ENCODE measurements around the gene CC2D2B.
A peak's percentile ranks its signal among the peaks of the same experiment; 100 is the strongest.

CC2D2B gene

DNA sequence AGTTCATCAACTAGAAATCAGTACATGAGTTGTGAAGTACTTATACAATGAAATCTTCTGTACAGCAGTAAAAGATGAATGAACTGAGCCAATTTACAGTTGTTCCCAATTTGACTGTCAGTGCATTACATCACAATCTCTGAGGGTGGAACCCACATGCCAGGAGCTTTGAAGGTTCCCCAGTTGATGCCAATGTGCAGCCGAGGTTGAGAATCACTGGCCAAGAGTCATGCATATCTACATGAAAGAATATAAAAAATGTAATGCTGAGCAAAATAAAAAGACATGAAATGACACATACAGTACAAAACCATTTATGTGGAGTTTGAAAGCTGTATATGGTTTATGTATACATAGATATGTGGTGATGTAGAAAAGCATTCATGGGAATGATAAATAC, 113.6 kb downstream of the CC2D2B start:
- H3K27ac ChIP-seq (ENCODE audit: low read length), result no peak overlapping the region
- no peak overlapping the region for H3K4me3 ChIP-seq (ENCODE audit: low read length)
- H3K36me3 ChIP-seq (ENCODE audit: control insufficient read depth, insufficient read depth, low read length), result no peaks in the 10 kb centered on the region
- WGBS (ENCODE audit: insufficient coverage, insufficient read length), result no CpG with 5 or more reads among the region's 1 CpG
- no peak for DNase-seq (ENCODE audit: low read depth, low spot score)
- H3K4me1 ChIP-seq (ENCODE audit: control insufficient read depth, insufficient read depth, low read length), result no peaks in the 10 kb centered on the region
- no peaks in the 10 kb centered on the region for H3K27me3 ChIP-seq (ENCODE audit: control insufficient read depth, insufficient read depth, low read length)
- H3K9me3 ChIP-seq (ENCODE audit: control insufficient read depth, insufficient read depth, low read length), result no peaks in the 10 kb centered on the region

DNA sequence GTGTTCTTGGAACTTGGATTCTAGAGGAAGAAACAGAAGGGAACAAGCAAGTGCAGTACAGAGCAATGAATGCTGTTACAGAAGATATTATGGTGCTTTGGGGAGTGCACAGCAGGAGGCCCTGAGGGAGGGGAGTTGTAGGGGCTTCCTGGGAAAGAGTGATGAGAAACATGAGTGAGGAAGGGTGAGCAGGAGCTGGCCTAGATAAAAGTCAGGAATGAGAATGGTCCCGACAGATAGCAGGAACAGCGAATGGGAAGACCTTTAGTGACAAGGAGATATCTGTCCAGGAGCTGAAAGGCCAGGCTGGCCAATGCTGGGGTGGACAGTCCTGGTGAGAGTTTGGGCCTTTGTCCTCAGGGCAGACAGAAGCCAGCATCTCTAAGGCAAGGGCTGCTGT, 115.0 kb downstream of the CC2D2B start:
- WGBS (ENCODE audit: insufficient coverage, insufficient read length), result no CpG with 5 or more reads among the region's 2 CpGs

DNA sequence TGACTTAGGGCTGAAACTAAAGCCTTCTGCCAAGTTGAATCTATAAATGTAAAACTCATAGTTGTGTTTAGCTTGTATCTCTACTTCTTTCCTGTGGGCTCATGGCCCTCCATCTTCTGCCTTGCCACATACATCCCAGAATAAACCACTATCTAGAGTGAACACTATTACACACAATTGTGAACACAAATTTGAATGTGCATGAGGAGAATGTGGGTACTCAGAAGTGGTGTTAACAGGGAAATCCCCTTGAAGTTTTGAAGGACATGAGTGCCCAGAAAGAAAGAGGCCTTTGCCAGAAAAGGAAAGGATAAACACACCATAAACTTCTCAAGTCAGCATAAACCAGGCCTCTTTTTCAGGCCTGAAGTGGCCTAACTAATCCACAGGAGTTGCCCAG, 115.4 kb downstream of the CC2D2B start:
- no peak overlapping the region for H3K4me3 ChIP-seq (ENCODE audit: low read length)
- H3K36me3 ChIP-seq (ENCODE audit: control insufficient read depth, insufficient read depth, low read length), result no peaks in the 10 kb centered on the region
- no peaks in the 10 kb centered on the region for H3K9me3 ChIP-seq (ENCODE audit: control insufficient read depth, insufficient read depth, low read length)
- no peaks in the 10 kb centered on the region for H3K27me3 ChIP-seq (ENCODE audit: control insufficient read depth, insufficient read depth, low read length)
- DNase-seq (ENCODE audit: low read depth, low spot score), result no peak
- H3K27ac ChIP-seq (ENCODE audit: low read length), result no peak overlapping the region
- no peaks in the 10 kb centered on the region for H3K4me1 ChIP-seq (ENCODE audit: control insufficient read depth, insufficient read depth, low read length)

More for the DNA sequence above, 115.0 kb downstream of the CC2D2B start:
- DNase-seq (ENCODE audit: low read depth, low spot score), result no peak
- H3K27ac ChIP-seq (ENCODE audit: low read length), result no peak overlapping the region
- no peaks in the 10 kb centered on the region for H3K9me3 ChIP-seq (ENCODE audit: control insufficient read depth, insufficient read depth, low read length)
- no peaks in the 10 kb centered on the region for H3K36me3 ChIP-seq (ENCODE audit: control insufficient read depth, insufficient read depth, low read length)
- H3K27me3 ChIP-seq (ENCODE audit: control insufficient read depth, insufficient read depth, low read length), result no peaks in the 10 kb centered on the region
- no peaks in the 10 kb centered on the region for H3K4me1 ChIP-seq (ENCODE audit: control insufficient read depth, insufficient read depth, low read length)
- no peak overlapping the region for H3K4me3 ChIP-seq (ENCODE audit: low read length)

DNA sequence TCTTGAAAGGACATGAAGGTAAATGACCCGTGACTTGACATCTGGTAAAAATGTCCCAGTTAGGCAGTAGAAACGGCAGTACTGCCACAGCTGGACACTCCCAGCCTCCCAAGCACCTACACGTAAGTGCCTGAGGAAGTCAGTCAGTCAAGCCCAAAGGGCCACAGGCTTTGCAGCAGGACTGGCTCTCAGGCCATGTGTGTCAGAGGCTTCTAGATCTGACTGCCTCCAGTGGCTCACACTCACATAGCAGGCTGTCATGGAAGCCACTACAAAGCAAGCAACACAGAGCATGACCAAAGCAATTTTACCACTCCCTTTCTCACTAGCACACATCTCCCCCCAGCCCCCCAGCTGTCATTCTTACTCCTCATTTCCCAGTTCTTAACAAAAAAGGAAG, 117.8 kb downstream of the CC2D2B start:
- DNase-seq (ENCODE audit: low read depth, low spot score), result no peak

GRCh38 chr10:96034625-96035024, 126.8 kb downstream of the CC2D2B start:
- no peak overlapping the region for H3K4me3 ChIP-seq (ENCODE audit: low read length)
- WGBS (ENCODE audit: insufficient coverage, insufficient read length), result no CpG with 5 or more reads among the region's 1 CpG
- H3K27ac ChIP-seq (ENCODE audit: low read length), result no peak overlapping the region
- H3K36me3 ChIP-seq (ENCODE audit: control insufficient read depth, insufficient read depth, low read length), result no peaks in the 10 kb centered on the region
- no peaks in the 10 kb centered on the region for H3K9me3 ChIP-seq (ENCODE audit: control insufficient read depth, insufficient read depth, low read length)
- no peaks in the 10 kb centered on the region for H3K27me3 ChIP-seq (ENCODE audit: control insufficient read depth, insufficient read depth, low read length)
- no peaks in the 10 kb centered on the region for H3K4me1 ChIP-seq (ENCODE audit: control insufficient read depth, insufficient read depth, low read length)
- DNase-seq (ENCODE audit: low read depth, low spot score), result no peak

More for the DNA sequence above, 117.8 kb downstream of the CC2D2B start:
- Histone ChIP-seq H3K27ac (ENCODE audit: low read length) (no peak overlapping the region), H3K27me3 (ENCODE audit: control insufficient read depth, insufficient read depth, low read length) (no peaks in the 10 kb centered on the region), H3K4me1 (ENCODE audit: control insufficient read depth, insufficient read depth, low read length) (no peaks in the 10 kb centered on the region), H3K36me3 (ENCODE audit: control insufficient read depth, insufficient read depth, low read length) (no peaks in the 10 kb centered on the region), H3K4me3 (ENCODE audit: low read length) (no peak overlapping the region), H3K9me3 (ENCODE audit: control insufficient read depth, insufficient read depth, low read length) (no peaks in the 10 kb centered on the region)
- no CpG with 5 or more reads among the region's 3 CpGs for WGBS (ENCODE audit: insufficient coverage, insufficient read length)

GRCh38 chr10:96038476-96039387, 131.0 kb downstream of the CC2D2B start:
- Histone ChIP-seq H3K27me3 (ENCODE audit: control insufficient read depth, insufficient read depth, low read length) (no peaks in the 10 kb centered on the region; the same call in none of the 2 replicates), H3K27ac (ENCODE audit: low read length) (no peak overlapping the region), H3K4me1 (ENCODE audit: control insufficient read depth, insufficient read depth, low read length) (no peaks in the 10 kb centered on the region), H3K36me3 (ENCODE audit: control insufficient read depth, insufficient read depth, low read length) (no peaks in the 10 kb centered on the region), H3K9me3 (ENCODE audit: control insufficient read depth, insufficient read depth, low read length) (no peaks in the 10 kb centered on the region), H3K4me3 (ENCODE audit: low read length) (no peak overlapping the region)
- WGBS (ENCODE audit: insufficient coverage, insufficient read length), result no CpG with 5 or more reads among the region's 4 CpGs
- no peak for DNase-seq (ENCODE audit: low read depth, low spot score)

DNA sequence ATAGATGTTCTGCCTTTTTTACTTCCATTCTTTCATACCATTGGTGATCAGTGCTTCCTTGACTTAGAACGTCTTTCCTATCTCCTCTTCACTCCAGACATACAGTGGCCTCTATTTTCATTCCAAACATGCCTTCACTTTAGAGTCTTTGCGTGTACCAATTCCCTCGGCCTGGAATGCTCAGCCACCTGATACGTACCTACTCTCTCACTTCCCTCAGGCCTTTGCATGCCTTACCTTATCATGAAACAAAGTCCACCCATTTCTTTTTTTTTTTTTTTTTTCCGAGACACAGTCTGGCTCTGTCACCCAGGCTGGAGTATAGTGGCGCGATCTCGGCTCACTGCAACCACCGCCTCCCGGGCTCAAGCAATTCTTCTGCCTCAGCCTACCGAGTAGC, 133.4 kb downstream of the CC2D2B start:
- Histone ChIP-seq H3K4me1 (ENCODE audit: control insufficient read depth, insufficient read depth, low read length) (no peaks in the 10 kb centered on the region; the same call in 1 of the 2 replicates), H3K36me3 (ENCODE audit: control insufficient read depth, insufficient read depth, low read length) (no peaks in the 10 kb centered on the region), H3K4me3 (ENCODE audit: low read length) (no peak overlapping the region), H3K27me3 (ENCODE audit: control insufficient read depth, insufficient read depth, low read length) (no peaks in the 10 kb centered on the region; the same call in none of the 2 replicates), H3K27ac (ENCODE audit: low read length) (no peak overlapping the region), H3K9me3 (ENCODE audit: control insufficient read depth, insufficient read depth, low read length) (no peaks in the 10 kb centered on the region)
- no peak for DNase-seq (ENCODE audit: low read depth, low spot score)
- WGBS (ENCODE audit: insufficient coverage, insufficient read length), result no CpG with 5 or more reads among the region's 11 CpGs

GRCh38 chr10:96043033-96043892, 135.5 kb downstream of the CC2D2B start, which contains the start of gene CCNJ:
Gene CCNJ, plus strand, starts transcription at chr10:96043583. Its CDS starts 811 bp downstream, at chr10:96044394.
- H3K36me3 ChIP-seq (ENCODE audit: control insufficient read depth, insufficient read depth, low read length), result no peaks in the 10 kb centered on the region
- no CpG with 5 or more reads among the region's 92 CpGs for WGBS (ENCODE audit: insufficient coverage, insufficient read length)
- DNase-seq (ENCODE audit: low read depth, low spot score), result peak; percentile 63
- peak within 1 kb of the TSS; percentile 75 for H3K4me3 ChIP-seq (ENCODE audit: low read length)
- no peaks in the 10 kb centered on the region; the same call in 1 of the 2 replicates for H3K4me1 ChIP-seq (ENCODE audit: control insufficient read depth, insufficient read depth, low read length)
- H3K9me3 ChIP-seq (ENCODE audit: control insufficient read depth, insufficient read depth, low read length), result no peaks in the 10 kb centered on the region
- no peaks in the 10 kb centered on the region; the same call in none of the 2 replicates for H3K27me3 ChIP-seq (ENCODE audit: control insufficient read depth, insufficient read depth, low read length)
- H3K27ac ChIP-seq (ENCODE audit: low read length), result no peak within 1 kb of the TSS

- DNase-seq (ENCODE audit: low read depth, low spot score), result no peak
Measured at GRCh38 chr10:96043893-96044715, 136.3 kb downstream of the CC2D2B start.

More at GRCh38 chr10:96043893-96044715, 136.3 kb downstream of the CC2D2B start:
- no peaks in the 10 kb centered on the region for H3K36me3 ChIP-seq (ENCODE audit: control insufficient read depth, insufficient read depth, low read length)
- no peaks in the 10 kb centered on the region; the same call in 1 of the 2 replicates for H3K4me1 ChIP-seq (ENCODE audit: control insufficient read depth, insufficient read depth, low read length)
- no peak overlapping the region for H3K27ac ChIP-seq (ENCODE audit: low read length)
- H3K4me3 ChIP-seq (ENCODE audit: low read length), result peak overlapping the region; percentile 75
- no peaks in the 10 kb centered on the region for H3K9me3 ChIP-seq (ENCODE audit: control insufficient read depth, insufficient read depth, low read length)
- no peaks in the 10 kb centered on the region; the same call in none of the 2 replicates for H3K27me3 ChIP-seq (ENCODE audit: control insufficient read depth, insufficient read depth, low read length)
- no CpG with 5 or more reads among the region's 58 CpGs for WGBS (ENCODE audit: insufficient coverage, insufficient read length)
